A549 treated with AZD9567 at 1 μM for 4 hours (cell line): ENCODE data around the gene POLQ. TPM values are rescaled to one million over a fixed set of nuclear protein-coding genes. Genes with fewer than 3 reads are reported as not detected.

Experiments used
- total RNA-seq: library from RNA; stranded (reverse); fragments of 200-300 nt; extraction: Qiagen RNA extraction; gene quantifications from 5 replicates; pipeline ENCODE4 v1.2.3, GENCODE V29; 2022; ENCODE audit not compliant: insufficient read depth

POLQ gene
- total RNA-seq, result 6.1 to 8.6 TPM (median 7.4 TPM) in 5 replicates

GRCh38 chr3:121545574-121546455, at the start of gene POLQ:
TSS of gene POLQ (minus strand) at chr3:121545988. CDS start at chr3:121545877, 111 bp downstream.

DNA sequence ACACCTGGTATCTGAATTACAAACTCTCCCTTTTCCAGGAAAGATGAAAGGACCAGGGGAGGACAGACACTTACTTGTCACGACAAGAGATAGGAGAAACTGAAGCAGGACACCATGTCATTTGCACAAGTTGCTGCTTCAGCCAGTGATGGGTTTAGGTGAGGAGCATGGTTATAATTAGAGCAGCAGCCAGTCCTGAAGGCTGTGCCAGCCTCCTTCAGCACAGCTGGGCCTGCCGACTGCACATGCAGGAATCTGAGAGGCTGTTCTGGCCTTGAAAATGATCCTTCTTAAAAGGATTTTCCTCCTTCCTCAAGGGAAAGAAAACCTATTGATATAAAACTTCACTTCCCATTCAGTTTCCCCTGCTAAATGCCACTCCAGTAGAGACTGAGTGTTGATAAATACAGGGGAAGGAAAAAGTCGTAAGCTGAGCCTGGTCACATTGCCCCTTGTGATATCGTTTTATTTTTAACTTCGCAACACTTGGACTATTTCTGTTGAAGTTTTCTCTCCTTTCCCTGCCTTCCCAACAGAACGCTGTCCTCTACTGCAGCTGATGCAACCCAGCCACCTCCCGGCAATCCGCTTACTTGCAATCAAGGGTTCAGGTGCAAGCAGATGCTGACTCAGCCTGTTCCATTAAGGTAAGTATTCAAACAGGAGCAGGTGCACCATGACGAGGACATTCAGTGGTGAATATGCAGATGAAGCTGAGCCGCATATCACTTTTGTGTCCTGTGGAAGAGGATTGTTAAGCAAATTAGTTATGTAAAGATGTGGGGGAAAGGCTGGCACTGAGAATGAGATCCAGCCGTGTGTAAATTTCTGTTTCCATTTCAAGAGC, 47.3 kb upstream of the POLQ start, which contains the start of gene FBXO40:
TSS of gene FBXO40 (plus strand) at position 524 of the 847 bp plus-strand sequence. CDS start 27,197 bp downstream, outside the sequence.

GRCh38 chr3:121567649-121568048, 21.9 kb upstream of the POLQ start, which contains the start of gene ARGFX:
TSS of gene ARGFX (plus strand) at chr3:121567949. CDS start at chr3:121570714, 2,765 bp downstream.

Other genes with a start within 250 kb of the POLQ start
- not detected in 5 replicates for gene ARGFX, start 22.0 kb upstream of the POLQ start, total RNA-seq
- gene FBXO40, start 47.4 kb upstream of the POLQ start, total RNA-seq, result not detected in 5 replicates
- gene HCLS1, start 114.9 kb upstream of the POLQ start, total RNA-seq, result 0.14 to 0.19 TPM (median 0.19 TPM) in 3 of 5 replicates, not detected in the others
- gene GOLGB1, start 203.8 kb upstream of the POLQ start, total RNA-seq, result 15.8 to 20.3 TPM (median 16.2 TPM) in 5 replicates